BLaER1 (cell line): ENCODE results near the gene TMEM107.

Experiments
- H3K27ac ChIP-seq: shearing (Covaris generic); formaldehyde crosslinking; 2 replicates; pipeline ENCODE4 v1.8.1; 2022
- H3K27me3 ChIP-seq: shearing (Covaris generic); formaldehyde crosslinking; 2 replicates; pipeline ENCODE4 v1.8.1; 2022
- H3K36me3 ChIP-seq: shearing (Covaris generic); formaldehyde crosslinking; 2 replicates; pipeline ENCODE4 v1.8.1; 2022
- H3K4me1 ChIP-seq: shearing (Covaris generic); formaldehyde crosslinking; 2 replicates; pipeline ENCODE4 v1.8.1; 2022
- H3K4me2 ChIP-seq: shearing (Covaris generic); formaldehyde crosslinking; 2 replicates; pipeline ENCODE4 v1.8.1; 2022
- H3K4me3 ChIP-seq: shearing (Covaris generic); formaldehyde crosslinking; 2 replicates; pipeline ENCODE4 v1.8.1; 2022
- H3K9ac ChIP-seq: shearing (Covaris generic); formaldehyde crosslinking; 2 replicates; pipeline ENCODE4 v1.8.1; 2022
- H3K9me3 ChIP-seq: shearing (Covaris generic); formaldehyde crosslinking; 2 replicates; pipeline ENCODE4 v1.8.1; 2022
- H4K20me1 ChIP-seq: shearing (Covaris generic); formaldehyde crosslinking; 2 replicates; pipeline ENCODE4 v1.8.1; 2022
- Cebpa-rat ChIP-seq: shearing (Covaris generic); IDR thresholded peaks from 2 replicates; pipeline ENCODE4 v1.8.1; 2022

TMEM107 gene

DNA sequence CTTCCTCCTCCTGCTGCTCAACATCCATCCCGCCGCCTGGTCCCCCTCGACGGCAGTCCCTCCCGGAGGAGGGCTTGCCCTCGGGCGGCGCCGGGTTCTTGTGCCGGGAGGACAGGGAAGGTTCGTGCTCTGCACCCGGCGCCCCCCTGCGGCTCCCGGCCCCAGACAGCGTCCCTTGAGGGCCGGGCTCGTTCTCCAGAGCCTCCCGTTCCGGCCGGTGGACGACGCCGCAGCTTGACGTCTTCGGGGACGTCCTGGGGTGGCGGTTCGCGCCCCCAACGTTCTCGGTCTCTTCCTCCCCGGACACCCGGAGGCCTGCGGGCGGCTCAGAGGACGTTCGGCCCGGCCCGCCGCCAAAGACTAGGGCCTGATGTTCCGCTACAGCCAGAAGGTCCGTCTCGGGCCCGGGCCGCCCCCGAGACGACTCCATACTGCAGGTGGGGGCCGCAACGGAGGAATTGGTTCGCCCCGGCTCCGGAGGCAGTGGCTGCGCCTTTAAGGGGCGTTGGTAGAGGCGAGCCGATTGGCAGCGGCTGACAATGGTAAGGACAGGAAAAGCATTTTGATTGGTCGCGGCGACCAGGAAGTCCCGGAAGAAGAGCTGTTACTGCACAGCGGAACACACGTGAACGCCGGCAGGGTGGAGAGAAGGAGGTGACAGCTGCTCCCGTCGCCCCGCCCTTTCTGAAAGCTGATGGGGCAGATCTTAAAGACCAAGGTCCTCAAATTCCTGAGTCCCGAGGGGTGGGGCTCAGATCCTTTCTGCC lies 13.7 kb upstream of the TMEM107 start, which contains the start of gene BORCS6:
Gene BORCS6 (minus strand): TSS at position 470 of the 767 bp plus-strand sequence. CDS start 40 bp downstream, at position 430.
- H3K9ac ChIP-seq, result peak within 1 kb of the TSS; percentile 92
- peak within 1 kb of the TSS; percentile 95 for H3K4me2 ChIP-seq
- H4K20me1 ChIP-seq, result peaks cover 20% of the 10 kb centered on the region
- no peaks in the 10 kb centered on the region for H3K9me3 ChIP-seq
- H3K4me3 ChIP-seq, result peak within 1 kb of the TSS; percentile 86
- H3K36me3 ChIP-seq, result no peaks in the 10 kb centered on the region
- peak within 1 kb of the TSS; percentile 90 for H3K27ac ChIP-seq
- no peak for TF ChIP-seq Cebpa-rat
- no peaks in the 10 kb centered on the region for H3K27me3 ChIP-seq
- peaks cover 45% of the 10 kb centered on the region for H3K4me1 ChIP-seq

DNA sequence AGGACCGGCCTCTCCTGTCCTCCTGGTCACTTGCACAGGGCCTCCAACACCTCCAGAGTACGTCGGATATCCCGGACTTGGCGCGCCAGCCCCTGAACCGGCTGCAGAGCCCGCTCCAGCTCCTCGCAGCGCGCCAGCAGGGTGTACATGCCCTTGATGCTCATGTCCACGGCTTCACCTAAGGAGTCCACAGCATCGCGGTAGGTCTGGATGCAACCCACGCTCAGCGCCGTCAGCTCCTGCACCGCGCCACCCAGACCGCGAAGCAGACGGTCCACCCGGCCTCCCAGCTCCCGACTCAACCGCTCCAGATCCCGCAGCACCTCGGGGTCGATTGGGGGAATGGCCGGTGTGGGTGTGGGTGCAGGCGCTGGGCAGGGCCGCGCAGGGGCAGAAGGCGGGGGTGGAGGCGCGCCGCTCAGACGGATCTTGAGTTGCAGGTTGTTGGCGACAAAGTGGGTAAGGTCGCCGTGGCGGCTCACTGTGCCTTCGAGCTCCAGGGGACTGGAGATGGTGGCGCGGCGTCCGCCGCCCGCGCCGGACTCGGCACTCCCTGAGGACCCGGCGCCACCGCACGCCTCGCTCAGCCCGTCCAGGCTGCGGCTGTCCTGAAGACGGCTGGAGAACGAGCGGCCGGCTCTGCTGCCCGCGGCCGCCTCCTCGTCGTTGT lies 13.0 kb upstream of the TMEM107 start:
- H3K9ac ChIP-seq, result peak overlapping the region; percentile 92
- H3K4me1 ChIP-seq, result peaks cover 45% of the 10 kb centered on the region
- H3K4me3 ChIP-seq, result peak overlapping the region; percentile 86
- no peaks in the 10 kb centered on the region for H3K9me3 ChIP-seq
- H4K20me1 ChIP-seq, result peaks cover 20% of the 10 kb centered on the region
- no peak for TF ChIP-seq Cebpa-rat
- H3K36me3 ChIP-seq, result no peaks in the 10 kb centered on the region
- H3K27ac ChIP-seq, result peak overlapping the region; percentile 90
- no peaks in the 10 kb centered on the region for H3K27me3 ChIP-seq
- peak overlapping the region; percentile 95 for H3K4me2 ChIP-seq

DNA sequence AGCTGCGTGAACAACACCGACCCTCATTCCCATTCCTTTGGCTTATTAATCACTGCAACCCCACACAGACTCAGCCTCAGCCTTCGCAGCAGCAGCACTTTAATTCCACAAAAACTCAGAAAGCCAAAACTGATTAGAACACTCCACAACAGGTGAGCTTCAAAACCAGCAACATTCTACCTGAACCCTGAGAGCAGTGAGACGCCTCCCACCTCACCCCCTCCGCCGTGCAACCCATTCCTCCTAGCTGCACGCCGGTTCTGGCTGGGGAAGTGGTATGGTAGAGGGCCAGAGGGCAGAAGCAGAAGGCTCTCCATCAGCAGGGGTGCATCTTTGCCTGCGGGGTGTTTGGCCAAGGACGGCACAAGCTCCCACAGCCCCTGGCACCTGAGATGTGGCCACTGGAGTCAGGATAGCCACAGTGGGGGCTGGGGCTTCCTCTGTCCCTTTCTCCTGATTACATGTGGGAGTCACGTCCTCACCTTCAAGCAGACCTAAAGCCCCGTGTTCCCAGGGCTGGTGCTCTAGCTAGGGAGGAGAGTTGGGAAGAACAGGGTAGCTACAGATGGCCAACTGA lies 12.2 kb upstream of the TMEM107 start:
- Histone ChIP-seq H3K9ac (peak overlapping the region; percentile 92), H3K9me3 (no peaks in the 10 kb centered on the region), H3K4me1 (peaks cover 45% of the 10 kb centered on the region), H3K27me3 (no peaks in the 10 kb centered on the region), H3K27ac (peak overlapping the region; percentile 90), H3K4me3 (peak overlapping the region; percentile 86), H3K36me3 (no peaks in the 10 kb centered on the region), H3K4me2 (peak overlapping the region; percentile 95), H4K20me1 (peaks cover 20% of the 10 kb centered on the region)
- no peak for TF ChIP-seq Cebpa-rat

DNA sequence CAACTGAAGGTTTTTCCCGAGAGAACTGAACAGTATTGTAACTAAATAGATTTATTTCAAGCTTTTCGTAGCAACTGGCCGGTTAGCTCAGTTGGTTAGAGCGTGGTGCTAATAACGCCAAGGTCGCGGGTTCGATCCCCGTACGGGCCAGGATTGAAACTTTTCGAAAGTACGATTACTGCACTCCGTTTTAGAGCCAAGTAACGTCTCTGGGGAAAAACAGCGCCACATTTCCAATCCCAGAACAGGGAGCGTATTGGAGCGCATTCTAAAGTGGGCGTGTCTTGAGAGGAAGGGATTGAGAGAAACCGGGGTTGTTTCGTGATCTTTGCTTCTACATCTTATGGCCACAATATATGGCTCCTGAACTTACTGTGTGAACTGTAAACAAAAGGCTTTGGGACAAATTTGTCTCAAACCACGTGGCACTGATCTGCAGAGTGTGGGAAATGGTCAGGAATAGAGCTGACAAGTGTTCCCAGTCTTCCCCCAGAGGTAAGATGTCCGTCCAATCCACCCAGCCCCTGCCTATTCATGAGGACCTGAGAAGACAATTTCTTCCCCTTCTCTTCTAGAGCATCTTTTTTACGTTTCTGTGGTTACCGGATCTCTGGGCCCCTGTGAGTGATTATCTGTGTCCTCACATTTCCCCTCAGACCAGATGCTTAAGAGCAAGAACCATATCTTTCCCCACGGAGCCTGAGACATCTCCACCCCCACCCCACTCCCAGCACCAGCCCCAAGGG lies 11.5 kb upstream of the TMEM107 start:
- Histone ChIP-seq H3K27ac (peak overlapping the region; percentile 90), H3K4me1 (peaks cover 42% of the 10 kb centered on the region), H4K20me1 (peaks cover 20% of the 10 kb centered on the region), H3K9ac (peak overlapping the region; percentile 92), H3K4me3 (peak overlapping the region; percentile 86), H3K9me3 (no peaks in the 10 kb centered on the region), H3K36me3 (no peaks in the 10 kb centered on the region), H3K4me2 (peak overlapping the region; percentile 95), H3K27me3 (no peaks in the 10 kb centered on the region)
- no peak for TF ChIP-seq Cebpa-rat

DNA sequence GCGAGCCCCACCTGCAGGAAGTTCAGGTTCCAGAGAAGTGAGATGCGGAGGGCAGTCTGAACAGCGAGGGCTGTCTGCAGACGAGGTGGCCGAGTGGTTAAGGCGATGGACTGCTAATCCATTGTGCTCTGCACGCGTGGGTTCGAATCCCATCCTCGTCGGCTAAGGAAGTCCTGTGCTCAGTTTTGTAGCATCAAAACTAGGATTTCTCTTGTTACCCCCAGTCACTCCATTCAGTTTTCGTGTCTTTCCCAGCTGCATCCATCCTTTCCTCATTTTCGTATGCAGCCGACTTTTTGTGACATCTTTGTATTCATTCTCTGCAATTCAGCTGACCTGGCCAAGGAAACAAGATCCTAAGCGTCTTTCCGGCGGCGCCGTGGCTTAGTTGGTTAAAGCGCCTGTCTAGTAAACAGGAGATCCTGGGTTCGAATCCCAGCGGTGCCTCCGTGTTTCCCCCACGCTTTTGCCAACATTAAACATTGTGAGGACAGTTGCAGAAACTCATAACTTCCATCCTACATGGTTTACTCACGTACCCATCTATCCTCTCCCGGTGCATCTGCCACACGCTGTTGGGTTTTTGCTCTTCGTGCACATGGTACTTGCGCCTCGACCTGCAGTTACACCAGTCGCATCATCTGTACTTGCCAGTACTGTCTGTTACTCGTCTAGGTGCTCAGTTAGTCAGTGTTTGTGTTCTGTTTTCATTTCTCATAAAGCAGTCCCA lies 10.8 kb upstream of the TMEM107 start:
- Histone ChIP-seq H3K27ac (peak overlapping the region; percentile 74), H3K9ac (peak overlapping the region; percentile 86), H3K9me3 (no peaks in the 10 kb centered on the region), H3K4me1 (peaks cover 35% of the 10 kb centered on the region), H3K4me2 (peak overlapping the region; percentile 95), H3K4me3 (peak overlapping the region; percentile 86), H3K36me3 (no peaks in the 10 kb centered on the region), H4K20me1 (peaks cover 20% of the 10 kb centered on the region), H3K27me3 (no peaks in the 10 kb centered on the region)
- no peak for TF ChIP-seq Cebpa-rat

DNA sequence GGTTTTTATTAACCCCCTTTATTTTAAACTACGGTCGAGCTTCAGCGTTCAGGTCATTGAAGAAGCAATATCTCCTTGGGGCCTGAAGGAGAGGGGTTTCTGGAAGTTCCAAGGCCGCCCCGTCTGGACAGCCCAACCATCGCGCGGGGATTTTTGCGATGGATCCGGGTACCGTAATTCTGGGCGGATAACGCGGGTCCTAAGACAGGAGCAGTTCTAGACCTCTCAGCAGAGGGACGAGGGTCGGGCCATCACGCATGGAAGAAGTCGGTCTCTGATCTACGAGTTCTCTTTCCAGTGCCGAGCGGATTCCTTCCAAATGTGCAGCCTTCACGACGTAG lies 10.2 kb upstream of the TMEM107 start:
- Histone ChIP-seq H3K27ac (peak overlapping the region; percentile 74), H3K4me3 (peak overlapping the region; percentile 86), H3K9ac (peak overlapping the region; percentile 86), H3K4me1 (peaks cover 29% of the 10 kb centered on the region), H3K9me3 (no peaks in the 10 kb centered on the region), H4K20me1 (peaks cover 20% of the 10 kb centered on the region), H3K27me3 (no peaks in the 10 kb centered on the region), H3K4me2 (peak overlapping the region; percentile 95), H3K36me3 (no peaks in the 10 kb centered on the region)
- TF ChIP-seq Cebpa-rat, result no peak

DNA sequence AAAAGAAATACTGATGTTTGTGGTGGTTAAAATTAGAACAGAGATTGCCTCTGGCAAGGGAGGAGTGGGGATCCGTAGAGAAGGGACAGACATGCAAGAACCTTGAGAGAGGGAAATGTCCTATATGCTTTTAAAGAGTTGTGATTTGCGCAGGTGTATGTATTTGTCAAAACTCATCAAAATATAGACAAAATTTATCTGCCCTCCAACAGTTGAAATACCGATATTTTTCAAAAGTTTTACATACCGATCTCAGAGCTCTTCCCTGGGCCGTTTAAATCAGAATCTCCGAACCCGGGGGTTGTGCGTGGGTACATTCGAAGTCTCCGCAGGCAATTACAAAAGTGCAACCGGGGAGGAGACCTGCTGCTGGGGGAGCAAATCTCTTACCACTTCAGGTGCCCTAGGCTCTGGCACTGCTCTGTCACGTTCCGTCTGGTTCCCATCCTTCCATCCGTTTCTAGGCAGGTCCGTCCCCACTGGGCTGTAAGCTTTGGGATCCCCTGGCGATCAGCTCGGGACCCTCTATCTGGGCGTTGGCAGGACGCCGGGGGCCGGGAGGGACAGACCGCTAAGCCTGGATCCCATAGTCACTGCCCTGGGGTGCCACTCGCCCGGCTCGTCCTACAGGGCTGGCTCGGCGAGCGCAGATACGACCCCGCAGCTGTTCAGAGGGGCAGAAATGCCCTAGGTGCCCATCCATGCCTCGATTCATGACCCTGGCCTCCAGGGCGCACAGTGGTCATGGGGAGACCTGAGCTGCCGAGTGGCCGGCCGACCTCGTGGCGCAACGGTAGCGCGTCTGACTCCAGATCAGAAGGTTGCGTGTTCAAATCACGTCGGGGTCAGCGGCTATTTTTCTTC lies 9.6 kb upstream of the TMEM107 start:
- H3K36me3 ChIP-seq, result no peaks in the 10 kb centered on the region
- H3K4me1 ChIP-seq, result peaks cover 23% of the 10 kb centered on the region
- H3K9me3 ChIP-seq, result no peaks in the 10 kb centered on the region
- no peaks in the 10 kb centered on the region for H3K27me3 ChIP-seq
- TF ChIP-seq Cebpa-rat, result no peak
- H3K4me3 ChIP-seq, result peak overlapping the region; percentile 86
- peak overlapping the region; percentile 86 for H3K9ac ChIP-seq
- H4K20me1 ChIP-seq, result peaks cover 20% of the 10 kb centered on the region
- H3K27ac ChIP-seq, result peak overlapping the region; percentile 74
- peak overlapping the region; percentile 95 for H3K4me2 ChIP-seq

DNA sequence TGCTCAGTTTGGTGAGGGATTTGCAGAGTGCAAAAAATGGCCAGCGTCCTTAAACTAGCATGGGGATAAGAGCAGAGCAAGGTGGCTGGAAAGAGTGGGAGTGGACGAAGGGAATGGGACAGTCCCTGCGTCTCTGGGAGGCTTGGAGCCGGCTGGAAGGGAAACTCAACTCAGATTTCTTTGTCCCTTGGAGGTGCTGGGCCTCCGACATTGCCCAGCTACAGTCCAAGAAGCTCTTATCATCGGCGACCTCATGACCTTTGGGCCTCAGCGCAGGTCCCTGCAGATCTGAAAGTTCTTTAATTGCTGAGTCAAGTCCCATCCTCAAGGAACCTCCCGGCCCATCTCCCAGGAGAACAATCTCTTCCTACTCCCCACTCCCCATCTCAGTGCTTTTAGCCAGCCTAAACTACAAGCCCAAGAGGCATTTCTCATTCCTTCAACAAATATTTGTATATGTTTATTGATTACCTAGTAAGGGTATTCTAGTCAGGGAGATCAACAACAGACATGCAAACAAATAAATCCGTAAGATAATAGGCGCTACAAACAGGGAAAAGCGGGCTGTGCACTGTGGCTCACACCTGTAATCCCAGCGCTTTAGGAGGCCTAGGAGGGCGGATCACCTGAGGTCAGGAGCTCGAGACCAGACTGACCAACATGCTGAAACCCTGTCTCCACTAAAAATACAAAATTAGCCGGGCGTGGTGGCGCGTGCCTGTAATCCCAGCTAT lies 985 bp upstream of the TMEM107 start:
- peak overlapping the region; percentile 98 for H3K4me2 ChIP-seq
- TF ChIP-seq Cebpa-rat, result no peak
- H3K9me3 ChIP-seq, result no peaks in the 10 kb centered on the region
- H3K4me3 ChIP-seq, result peak overlapping the region; percentile 76
- no peaks in the 10 kb centered on the region for H4K20me1 ChIP-seq
- H3K27ac ChIP-seq, result peak overlapping the region; percentile 91
- no peaks in the 10 kb centered on the region for H3K36me3 ChIP-seq
- H3K4me1 ChIP-seq, result peaks cover 43% of the 10 kb centered on the region
- H3K27me3 ChIP-seq, result no peaks in the 10 kb centered on the region
- H3K9ac ChIP-seq, result peak overlapping the region; percentile 91
